T1000 (cell line): ENCODE results near the gene SLC5A10.
A peak's percentile ranks its signal among the peaks of the same experiment; 100 is the strongest.

Experiments used
- DNase-seq: peaks from one replicate; lab custom pipeline; 2025; ENCODE audit warnings: mixed read lengths; lab: John Stamatoyannopoulos, UW

Gene SLC5A10

DNA sequence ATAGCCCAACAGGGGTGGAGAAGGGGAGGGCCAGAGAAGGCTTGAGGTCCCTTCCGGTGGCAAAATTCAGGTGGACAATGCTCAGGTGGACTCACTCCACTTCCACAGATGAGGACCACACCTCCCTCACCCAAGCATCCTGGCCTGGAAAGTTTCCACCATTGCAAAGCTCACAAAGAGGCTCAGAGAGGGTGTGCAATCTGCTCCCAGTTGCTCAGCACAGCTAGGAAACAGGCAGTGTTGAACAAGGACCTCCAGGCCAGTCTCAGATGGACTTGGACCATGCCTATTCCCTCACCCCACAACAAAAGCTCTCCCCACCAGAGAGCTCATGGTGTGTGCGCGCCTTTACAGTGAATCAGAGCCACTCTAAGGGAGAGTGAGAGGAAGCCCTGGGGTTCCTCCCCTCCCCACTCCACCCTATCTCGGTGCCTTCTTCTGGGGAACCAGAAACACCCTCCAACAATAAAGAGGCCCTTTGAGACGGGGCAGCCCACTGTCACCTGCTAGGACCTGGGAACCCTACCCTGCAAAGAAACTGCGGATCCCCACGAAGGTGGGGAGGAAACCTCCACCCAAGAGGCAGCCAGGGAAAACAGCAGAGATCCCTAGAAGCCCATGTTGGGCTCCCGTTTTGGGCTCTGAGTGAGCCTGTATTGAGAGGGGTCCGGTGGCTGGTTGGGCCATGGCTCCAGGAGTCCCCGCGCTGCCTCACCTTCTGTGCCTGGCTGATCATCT lies 51.0 kb downstream of the SLC5A10 start:
- no peak for DNase-seq

DNA sequence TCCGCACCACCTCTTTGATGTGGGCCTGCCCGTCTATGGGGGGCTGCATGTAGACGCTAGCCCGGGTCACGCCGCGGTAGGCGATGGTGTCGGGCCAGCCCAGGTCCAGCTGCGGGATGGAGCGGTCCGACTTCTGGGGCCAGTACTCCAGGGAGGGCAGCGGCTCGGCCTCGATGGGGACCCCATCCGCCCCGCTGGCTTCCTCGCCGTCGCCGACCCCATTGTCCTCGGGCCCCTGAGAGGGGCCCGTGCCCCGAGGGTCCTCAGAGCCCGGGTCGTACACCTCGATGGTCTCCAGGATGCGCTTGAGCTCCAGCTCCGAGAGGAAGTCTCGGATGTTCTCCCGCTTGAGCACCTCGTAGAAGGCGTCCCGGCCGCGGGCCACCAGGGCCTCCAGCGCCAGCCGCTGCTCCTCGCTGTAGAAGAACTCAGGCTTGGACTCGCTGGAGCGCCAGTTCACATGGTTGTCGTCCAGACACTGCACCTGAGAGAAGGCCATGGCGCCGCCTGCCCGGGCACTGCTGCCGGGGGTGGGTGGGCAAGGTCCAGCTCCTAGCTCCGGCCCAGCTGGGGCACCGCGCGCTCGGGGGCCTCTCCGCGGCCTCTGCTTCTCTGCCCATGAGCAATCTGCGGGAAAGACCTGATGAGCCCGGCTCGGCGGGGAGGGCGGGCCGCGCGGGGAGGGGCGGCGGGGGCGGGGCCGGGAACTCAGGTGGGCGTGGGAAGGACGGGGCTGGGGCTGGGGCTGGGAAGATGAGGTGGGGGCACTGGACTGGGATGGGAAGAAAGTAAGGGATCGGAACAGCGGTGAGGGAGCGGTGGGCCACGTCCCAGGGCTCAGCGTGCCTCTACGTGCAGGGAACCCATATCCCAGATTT lies 51.8 kb downstream of the SLC5A10 start:
- DNase-seq, result peak; percentile 19

DNA sequence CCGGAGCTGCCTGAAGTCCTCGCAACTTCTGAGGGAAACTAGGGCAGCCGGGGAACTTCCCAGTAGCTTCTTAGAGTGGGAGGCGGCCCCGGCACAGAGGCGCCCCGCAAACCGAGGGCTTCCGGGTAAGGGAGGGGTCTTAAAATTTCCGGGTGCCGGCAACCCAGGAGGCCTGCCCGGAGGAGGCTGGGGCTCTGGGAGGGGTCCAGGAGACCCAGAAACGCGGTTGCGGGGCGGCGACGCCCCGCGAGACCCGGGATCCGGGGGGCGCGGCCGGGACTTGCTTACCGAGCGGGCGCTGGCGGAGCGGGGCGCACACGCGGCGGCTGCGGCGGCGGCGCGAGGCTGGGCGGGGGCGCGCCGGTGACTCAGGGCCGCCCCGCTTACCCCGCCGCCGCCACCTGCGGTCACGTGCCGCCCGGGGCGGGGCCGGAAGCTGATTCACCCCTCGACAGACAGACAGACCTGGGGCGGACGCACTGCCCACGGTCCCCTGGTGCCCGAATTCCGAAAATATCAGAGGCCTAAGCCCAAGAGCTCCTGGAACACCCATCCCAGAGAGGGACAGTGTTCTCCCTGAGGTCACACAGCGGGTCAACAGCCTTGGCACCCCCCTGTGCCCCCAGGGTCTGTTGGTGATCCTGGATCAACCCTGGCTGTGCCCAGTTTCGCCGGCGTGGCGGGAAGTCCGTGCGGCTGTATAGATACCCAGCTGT lies 52.6 kb downstream of the SLC5A10 start, which contains the start of gene FAM83G:
Gene FAM83G (minus strand): TSS at position 344 of the 716 bp plus-strand sequence. CDS start 723 bp downstream, outside the sequence.
- peak; percentile 72 for DNase-seq

- no peak for DNase-seq
Measured at GRCh38 chr17:19005137-19005773, 53.3 kb downstream of the SLC5A10 start.

DNA sequence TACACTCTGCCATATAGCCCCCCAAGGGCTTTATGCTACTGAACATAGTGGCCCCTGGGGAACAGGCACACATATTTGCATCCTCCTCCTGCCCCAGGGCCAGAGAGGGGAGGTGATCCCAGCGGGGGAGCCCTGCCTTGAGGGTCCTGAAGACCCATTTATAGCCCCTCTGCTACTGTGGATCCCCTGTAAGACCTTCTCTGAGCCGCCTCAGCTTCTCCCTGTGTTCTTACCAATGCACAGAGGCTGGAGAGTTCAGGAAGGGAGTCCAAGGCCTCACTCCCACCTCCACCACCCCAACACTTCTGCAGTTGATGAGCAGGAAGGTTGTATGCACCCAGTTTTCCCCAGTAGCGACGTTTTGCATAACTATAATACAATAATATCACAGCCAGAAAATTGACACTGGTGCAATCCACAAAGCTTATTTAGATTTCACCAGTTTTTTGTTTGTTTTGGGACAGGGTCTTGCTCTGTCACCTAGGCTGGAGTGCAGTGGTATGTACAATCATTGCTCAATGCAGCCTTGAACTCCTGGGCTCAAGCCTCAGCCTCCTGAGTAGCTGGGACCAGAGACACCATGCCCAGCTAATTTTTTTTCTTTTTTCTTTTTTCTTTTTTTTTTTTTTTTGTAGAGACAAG lies 53.9 kb downstream of the SLC5A10 start:
- DNase-seq, result no peak

DNA sequence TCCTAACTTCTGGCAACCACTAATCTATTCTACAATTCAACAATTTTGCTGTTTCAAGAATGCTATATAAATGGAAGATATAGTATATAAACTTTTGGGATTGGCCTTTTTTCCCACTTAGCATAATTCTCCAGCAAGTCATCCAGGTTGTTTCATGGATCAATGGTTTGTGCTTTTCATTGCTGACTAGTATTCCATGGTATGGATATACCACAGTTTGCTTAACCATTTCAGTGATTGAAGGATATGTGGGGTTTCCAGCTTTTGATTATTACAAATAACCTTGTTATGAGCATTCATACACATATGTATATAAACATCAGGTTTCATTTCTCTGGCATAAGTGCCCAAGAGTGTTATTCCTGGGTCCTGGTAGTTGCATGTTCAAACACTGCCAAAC lies 54.7 kb downstream of the SLC5A10 start:
- no peak for DNase-seq

DNA sequence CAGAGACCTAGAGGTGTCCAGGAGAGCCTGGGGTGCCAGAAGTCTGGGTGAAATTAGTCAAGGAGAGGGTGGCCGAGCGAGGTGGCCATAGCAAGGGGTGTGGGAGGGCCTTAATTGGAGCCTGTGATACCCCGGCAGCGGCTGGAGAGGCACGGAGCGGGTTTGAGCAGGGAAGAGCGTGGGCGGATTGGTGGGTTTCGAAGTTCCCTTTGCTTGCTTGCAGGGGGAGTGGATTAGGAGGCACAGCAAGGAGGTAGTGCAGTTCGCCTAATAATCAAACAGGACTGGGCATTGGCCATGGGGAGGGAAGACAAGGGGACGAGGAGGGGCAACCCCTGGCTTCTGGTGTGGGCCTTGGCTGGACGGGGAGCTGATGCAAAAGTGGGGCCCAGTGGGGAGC lies 58.0 kb downstream of the SLC5A10 start:
- no peak for DNase-seq

- DNase-seq, result no peak
Measured at GRCh38 chr17:19010729-19011505, 59.0 kb downstream of the SLC5A10 start.

DNA sequence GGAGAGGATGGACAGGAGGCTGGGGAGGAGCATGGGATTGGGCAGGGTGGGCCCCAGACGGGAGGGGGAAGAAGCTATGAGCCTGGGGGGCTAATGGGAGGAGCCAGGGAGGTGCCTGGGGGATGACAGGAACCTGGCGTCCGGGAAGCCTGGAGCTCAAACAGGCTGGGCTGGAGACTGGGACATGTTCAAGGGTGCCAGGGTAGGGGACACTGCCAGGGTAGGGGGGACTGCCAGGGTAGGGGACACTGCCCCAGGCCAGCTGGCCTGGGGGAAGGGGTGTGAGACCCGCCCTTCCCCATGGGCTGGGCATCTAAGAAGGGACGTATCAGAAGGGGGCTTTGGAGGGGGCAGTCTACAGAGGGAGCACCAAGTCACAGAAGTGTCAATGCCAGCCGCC lies 59.6 kb downstream of the SLC5A10 start:
- DNase-seq, result no peak

DNA sequence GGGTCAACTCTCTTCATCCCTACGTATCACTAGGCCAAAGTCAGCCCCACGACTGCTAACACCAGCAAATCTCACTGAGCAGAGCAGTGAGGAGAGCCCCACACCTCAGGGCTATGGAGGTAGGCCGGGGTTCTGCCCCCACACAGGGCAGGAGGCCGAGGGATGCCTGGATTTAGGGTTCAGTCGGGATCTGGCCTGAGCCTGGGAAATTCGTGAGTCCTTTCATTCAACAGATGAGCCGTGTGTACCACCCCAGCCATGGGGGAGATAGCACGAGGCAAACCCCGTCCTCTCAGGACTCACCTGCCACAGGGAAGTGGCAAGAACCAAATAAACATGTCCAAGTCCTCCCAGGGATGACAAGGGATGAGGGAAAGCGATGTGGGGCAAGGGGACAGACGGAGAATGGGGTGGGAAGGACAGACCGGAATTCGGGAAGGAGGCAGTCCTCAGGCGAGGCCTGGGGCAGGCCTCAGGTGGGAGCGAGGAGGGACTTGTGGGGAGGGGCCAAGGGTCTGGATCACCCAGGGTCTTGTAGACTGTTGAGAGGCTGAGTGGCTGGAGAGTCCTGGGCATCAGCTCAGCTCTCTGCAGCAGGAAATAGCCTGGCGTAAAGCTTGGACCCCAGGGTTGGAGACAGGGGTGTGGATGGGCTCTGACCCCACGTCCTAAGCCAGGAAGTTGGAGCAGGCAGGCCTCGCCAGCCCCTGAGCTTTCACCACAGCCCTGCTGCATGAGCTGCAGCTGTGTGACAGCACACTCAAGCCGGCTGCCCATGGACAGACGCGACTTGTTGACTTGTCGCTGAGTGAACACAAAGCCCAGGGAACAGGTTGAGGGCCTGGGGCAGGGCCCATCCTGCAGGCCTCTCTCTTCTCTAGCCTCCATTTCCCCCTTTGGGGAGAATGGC lies 60.5 kb downstream of the SLC5A10 start:
- DNase-seq, result no peak

GRCh38 chr17:19013226-19013625 lies 61.3 kb downstream of the SLC5A10 start:
- DNase-seq, result no peak

- DNase-seq, result no peak
Measured at GRCh38 chr17:19013806-19014627, 62.1 kb downstream of the SLC5A10 start.

GRCh38 chr17:19014628-19015215 lies 62.8 kb downstream of the SLC5A10 start:
- DNase-seq, result no peak

GRCh38 chr17:19015428-19015827 lies 63.5 kb downstream of the SLC5A10 start:
- no peak for DNase-seq

- no peak for DNase-seq
Measured at GRCh38 chr17:19016297-19016696, 64.3 kb downstream of the SLC5A10 start.

DNA sequence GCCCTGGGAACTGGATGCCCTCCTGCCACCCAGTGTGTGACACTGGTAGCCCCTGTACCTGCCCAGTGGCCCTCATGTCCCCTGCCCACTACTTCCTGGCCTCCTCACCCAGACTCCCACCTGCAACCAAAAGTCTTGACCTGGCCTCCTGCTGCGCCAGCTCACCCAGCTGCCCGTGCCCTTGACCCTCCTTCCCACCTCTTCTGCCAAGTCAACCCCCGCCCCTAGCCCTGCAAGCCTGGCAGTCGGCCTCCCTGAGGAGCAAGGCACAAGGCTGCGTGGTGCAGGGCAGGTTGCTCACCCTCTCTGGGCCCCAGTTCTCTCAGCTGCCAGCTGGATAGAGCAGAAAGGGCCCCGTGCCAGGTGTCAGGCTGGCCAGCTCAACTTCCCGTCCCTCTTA lies 64.9 kb downstream of the SLC5A10 start:
- no peak for DNase-seq

GRCh38 chr17:19017401-19017800 lies 65.4 kb downstream of the SLC5A10 start:
- no peak for DNase-seq
